D721Med (cell line): ENCODE results near the gene PNO1.
A peak's percentile ranks its signal among the peaks of the same experiment; 100 is the strongest.

Source experiments
- DNase-seq: peaks from one replicate; pipeline ENCODE4 v3.0.0; 2011; ENCODE audit warnings: low spot score; ENCODE audit not compliant: insufficient read length
- FAIRE-seq: peaks from 2 replicates; lab custom pipeline; 2011; peaks lifted over from hg19 to GRCh38; lab: Jason Lieb, UNC
- CTCF ChIP-seq: IDR thresholded peaks from 2 replicates; pipeline ENCODE4 v1.5.1; 2012; ENCODE audit warnings: mild to moderate bottlenecking, control low read depth; ENCODE audit not compliant: insufficient read depth; ENCODE audit errors: missing control alignments

Gene PNO1

GRCh38 chr2:68203587-68203986 lies 45.9 kb downstream of the PNO1 start:
- no peak for FAIRE-seq
- DNase-seq: no peak
- no peak for TF ChIP-seq CTCF

GRCh38 chr2:68206793-68207192 lies 49.1 kb downstream of the PNO1 start:
- FAIRE-seq (no peak), DNase-seq (no peak)
- TF ChIP-seq CTCF: no peak

- TF ChIP-seq CTCF: no peak
- DNase-seq: no peak
- FAIRE-seq: no peak
These were observed 56.7 kb downstream of the PNO1 start for GRCh38 chr2:68214381-68214780.

GRCh38 chr2:68216454-68217310 lies 59.0 kb downstream of the PNO1 start:
- FAIRE-seq: no peak
- no peak for TF ChIP-seq CTCF
- DNase-seq: no peak

- FAIRE-seq: no peak
- no peak for DNase-seq
- TF ChIP-seq CTCF: no peak
These were observed 60.0 kb downstream of the PNO1 start for GRCh38 chr2:68217729-68218128.

- no peak for DNase-seq
- no peak for FAIRE-seq
- no peak for TF ChIP-seq CTCF
These were observed 60.7 kb downstream of the PNO1 start for GRCh38 chr2:68218343-68218901.

GRCh38 chr2:68222287-68222686 lies 64.6 kb downstream of the PNO1 start:
- FAIRE-seq: peak; percentile 90
- no peak for TF ChIP-seq CTCF

More at GRCh38 chr2:68222287-68222686, 64.6 kb downstream of the PNO1 start:
- no peak for DNase-seq
